Lower leg skin (tissue), 3 donors: Measurements from ENCODE around the gene TPH2.

ENCODE experiments used
- CTCF ChIP-seq, 3 donors: fragments of 450-650 bp; IDR thresholded peaks; one replicate each; pipeline ENCODE4 v1.5.1; 2016; ENCODE audit warnings: antibody characterized with exemption in 3 of 3, mild to moderate bottlenecking in 3 of 3, moderate library complexity in 2 of 3
- POLR2A ChIP-seq, 2 donors: fragments of 450-650 bp; IDR thresholded peaks; one replicate each; pipeline ENCODE4 v1.6.1; 2016 to 2017; ENCODE audit warnings: antibody characterized with exemption in 2 of 2, mild to moderate bottlenecking in 1 of 2, moderate library complexity in 1 of 2

DNA sequence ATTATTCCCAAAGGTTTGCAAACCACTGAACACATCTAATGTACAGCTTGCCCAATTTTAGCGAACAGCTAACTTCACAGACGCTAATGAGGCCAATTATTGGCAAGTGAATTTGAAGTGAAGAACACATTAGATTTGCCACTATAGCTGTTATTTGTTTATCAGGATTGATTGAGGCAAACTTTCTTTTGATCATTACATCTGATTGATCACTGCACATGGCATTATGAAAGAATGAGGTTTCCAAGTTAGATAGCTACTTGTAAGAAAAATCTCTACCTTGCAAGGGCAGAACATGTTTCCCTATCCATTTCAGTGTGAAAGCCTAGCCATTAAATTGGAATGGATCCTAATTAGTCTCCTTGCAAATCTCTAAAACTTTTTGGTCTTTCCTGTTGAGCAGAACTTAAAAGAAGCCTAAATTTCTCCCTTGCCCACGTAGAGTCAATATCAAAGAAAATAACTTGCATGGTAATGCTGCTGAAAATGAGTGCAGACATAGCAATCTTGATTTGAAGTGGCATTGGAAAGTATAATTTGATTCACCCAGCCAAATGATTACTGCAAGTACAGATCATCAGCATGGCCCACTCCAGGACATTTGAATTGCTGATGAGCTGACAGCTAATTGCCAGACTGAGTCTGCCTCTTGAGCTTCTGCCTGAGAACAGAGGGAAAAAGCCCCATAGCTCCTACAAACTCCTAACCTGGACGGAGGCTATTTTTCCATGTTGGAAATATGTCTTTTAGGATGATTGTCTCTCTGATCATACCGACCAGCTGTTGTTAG lies 98.6 kb downstream of the TPH2 start:
- TF ChIP-seq CTCF (IDR thresholded peaks at IDR 0.05) (no peak), POLR2A (IDR thresholded peaks at IDR 0.05) (no peak)
